Myometrial cell (primary cell): ENCODE data around the gene MAPRE3. TPM values are rescaled to one million over a fixed set of nuclear protein-coding genes. Genes with fewer than 3 reads are reported as not detected.

Experiments used
- total RNA-seq: library from RNA; depleted of rRNA; stranded (reverse); fragments of >200 nt; gene quantifications from 2 replicates; pipeline ENCODE4 v1.2.3, GENCODE V29; 2015

Gene MAPRE3
- 4.3 and 6.2 TPM in 2 replicates for total RNA-seq

GRCh38 chr2:26970244-26970927 lies at the start of gene MAPRE3:
Gene MAPRE3 (plus strand): TSS chr2:26970637. CDS start chr2:27022219, 51,582 bp downstream.

GRCh38 chr2:27032495-27033252 lies 62.2 kb downstream of the MAPRE3 start, which contains the start of gene TMEM214:
Gene TMEM214 (plus strand): TSS chr2:27032965. CDS start chr2:27033016, 51 bp downstream.

DNA sequence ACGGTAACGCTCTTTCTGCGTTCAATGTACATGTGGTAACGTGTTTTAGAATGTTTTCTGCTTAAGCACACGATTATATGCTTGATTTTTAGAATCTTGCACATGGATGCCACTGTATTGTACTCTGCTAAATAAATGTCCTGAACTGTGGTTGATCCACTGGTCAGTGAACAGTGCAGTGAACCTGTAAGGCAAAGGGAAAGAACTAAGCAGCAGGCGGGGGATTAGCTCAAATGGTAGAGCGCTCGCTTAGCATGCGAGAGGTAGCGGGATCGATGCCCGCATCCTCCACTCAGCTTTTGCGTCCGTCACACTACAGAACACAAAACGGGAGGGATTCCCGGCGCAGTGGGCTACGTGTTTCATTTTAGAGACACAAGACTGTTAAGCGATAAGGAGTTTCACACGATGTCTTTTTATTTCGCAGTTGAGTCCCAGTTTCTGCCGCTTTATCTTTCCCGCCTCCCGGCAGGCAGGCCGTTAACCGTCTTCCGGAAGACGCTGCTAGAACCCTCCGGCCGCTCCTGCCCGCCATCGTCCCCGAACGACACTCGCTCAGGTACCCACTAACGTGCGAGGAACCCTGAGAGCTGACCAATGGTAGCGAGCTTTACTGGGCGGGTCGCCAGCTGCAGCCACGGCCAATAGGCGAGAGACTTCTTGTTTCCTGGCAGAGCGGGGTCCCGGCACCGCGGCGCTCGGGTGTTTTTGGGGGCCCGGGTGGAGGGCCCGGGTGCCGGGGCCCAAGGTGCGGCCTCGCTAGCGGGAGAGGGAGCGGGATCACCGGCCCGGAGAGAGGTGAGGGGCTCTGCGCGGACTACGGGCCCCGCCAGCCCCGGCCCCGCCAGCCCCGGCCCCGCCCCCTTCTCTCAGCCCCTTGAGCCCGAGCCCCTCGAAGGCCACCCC lies 80.8 kb downstream of the MAPRE3 start, which contains the start of gene AGBL5:
Gene AGBL5, plus strand, starts transcription at position 673 of the 906 bp plus-strand sequence. CDS start 1,291 bp downstream, outside the sequence.

GRCh38 chr2:27071277-27071989 lies 101.0 kb downstream of the MAPRE3 start, which contains the start of gene OST4:
Gene OST4 (minus strand): TSS chr2:27071654.

Other genes with a start within 250 kb of the MAPRE3 start
- gene SLC35F6, start 206.4 kb upstream of the MAPRE3 start, total RNA-seq: 44.8 and 50.7 TPM in 2 replicates
- 14.5 and 16.1 TPM in 2 replicates for gene CENPA, start 184.6 kb upstream of the MAPRE3 start, total RNA-seq
- gene DPYSL5, start 122.5 kb upstream of the MAPRE3 start, total RNA-seq: under 0.01 TPM in 1 of 2 replicates, not detected in the other
- 61.7 and 62.7 TPM in 2 replicates for gene TMEM214, start 62.3 kb downstream of the MAPRE3 start, total RNA-seq
- 25.9 and 31.5 TPM in 2 replicates for gene AGBL5, start 81.0 kb downstream of the MAPRE3 start, total RNA-seq
- 530 and 553 TPM in 2 replicates for gene OST4, start 101.0 kb downstream of the MAPRE3 start, total RNA-seq
- gene EMILIN1, start 108.0 kb downstream of the MAPRE3 start, total RNA-seq: 397 and 406 TPM in 2 replicates
- 0.89 and 3.5 TPM in 2 replicates for gene KHK, start 116.1 kb downstream of the MAPRE3 start, total RNA-seq
- gene CGREF1, start 148.5 kb downstream of the MAPRE3 start, total RNA-seq: 0.29 and 1.8 TPM in 2 replicates
- gene ABHD1, start 153.2 kb downstream of the MAPRE3 start, total RNA-seq: not detected in 2 replicates
- 49.8 and 70.1 TPM in 2 replicates for gene PREB, start 164.0 kb downstream of the MAPRE3 start, total RNA-seq
- gene PRR30, start 168.8 kb downstream of the MAPRE3 start, total RNA-seq: not detected in 2 replicates
- not detected in 2 replicates for gene TCF23, start 178.4 kb downstream of the MAPRE3 start, total RNA-seq
- gene ATRAID, start 241.4 kb downstream of the MAPRE3 start, total RNA-seq: 246 and 294 TPM in 2 replicates
- 21.0 and 24.8 TPM in 2 replicates for gene SLC5A6, start 241.6 kb downstream of the MAPRE3 start, total RNA-seq
- gene CAD, start 246.7 kb downstream of the MAPRE3 start, total RNA-seq: 41.5 and 65.4 TPM in 2 replicates